ENCODE data around the gene SMU1. TPM values are rescaled to one million over a fixed set of nuclear protein-coding genes. Genes with fewer than 3 reads are reported as not detected.

Gene SMU1
- total RNA-seq, 1 donor from 2014 or later: 24.3 TPM

- TF ChIP-seq CTCF (IDR thresholded peaks at IDR 0.05; ENCODE audit: unreplicated experiment): no peak
- Mint-ChIP-seq H3K27me3 (ENCODE audit: low read depth) (no peaks in the 10 kb centered on the region), H3K4me3 (no peak overlapping the region), H3K36me3 (peaks cover 13% of the 10 kb centered on the region), H3K9me3 (no peaks in the 10 kb centered on the region), H3K27ac (no peak overlapping the region), H3K4me1 (peaks cover 2% of the 10 kb centered on the region)
- DNase-seq (ENCODE audit: low spot score in 2 of 2, unreplicated experiment in 2 of 2): no peak
Measured at GRCh38 chr9:33113799-33114547, 37.5 kb upstream of the SMU1 start.

GRCh38 chr9:33112094-33112493 is 35.6 kb upstream of the SMU1 start:
- no peaks in the 10 kb centered on the region for H3K27me3 Mint-ChIP-seq (ENCODE audit: low read depth)
- H3K9me3 Mint-ChIP-seq: no peaks in the 10 kb centered on the region
- peaks cover 8% of the 10 kb centered on the region for H3K4me1 Mint-ChIP-seq
- peak overlapping the region; percentile 11 for H3K27ac Mint-ChIP-seq
- peaks cover 9% of the 10 kb centered on the region for H3K36me3 Mint-ChIP-seq
- TF ChIP-seq CTCF (IDR thresholded peaks at IDR 0.05; ENCODE audit: unreplicated experiment): no peak
- no peak for DNase-seq (ENCODE audit: low spot score in 2 of 2, unreplicated experiment in 2 of 2)
- H3K4me3 Mint-ChIP-seq: no peak overlapping the region

GRCh38 chr9:33111631-33112030 is 35.2 kb upstream of the SMU1 start:
- DNase-seq (ENCODE audit: low spot score in 2 of 2, unreplicated experiment in 2 of 2): no peak

GRCh38 chr9:33110686-33111085 is 34.2 kb upstream of the SMU1 start:
- no peaks in the 10 kb centered on the region for H3K9me3 Mint-ChIP-seq
- no peak for TF ChIP-seq CTCF (IDR thresholded peaks at IDR 0.05; ENCODE audit: unreplicated experiment)
- no peak for DNase-seq (ENCODE audit: low spot score in 2 of 2, unreplicated experiment in 2 of 2)
- H3K36me3 Mint-ChIP-seq: peaks cover 9% of the 10 kb centered on the region
- no peaks in the 10 kb centered on the region for H3K27me3 Mint-ChIP-seq (ENCODE audit: low read depth)
- no peak overlapping the region for H3K4me3 Mint-ChIP-seq
- no peak overlapping the region for H3K27ac Mint-ChIP-seq
- peaks cover 17% of the 10 kb centered on the region for H3K4me1 Mint-ChIP-seq

More at GRCh38 chr9:33111631-33112030, 35.2 kb upstream of the SMU1 start:
- Mint-ChIP-seq H3K27ac (peak overlapping the region; percentile 11), H3K36me3 (peaks cover 9% of the 10 kb centered on the region), H3K27me3 (ENCODE audit: low read depth) (no peaks in the 10 kb centered on the region), H3K4me3 (no peak overlapping the region), H3K9me3 (no peaks in the 10 kb centered on the region), H3K4me1 (peaks cover 13% of the 10 kb centered on the region)
- no peak for TF ChIP-seq CTCF (IDR thresholded peaks at IDR 0.05; ENCODE audit: unreplicated experiment)

GRCh38 chr9:33109850-33110595 is 33.5 kb upstream of the SMU1 start:
- peak overlapping the region; percentile 14 for H3K27ac Mint-ChIP-seq
- H3K9me3 Mint-ChIP-seq: no peaks in the 10 kb centered on the region
- no peak overlapping the region for H3K4me3 Mint-ChIP-seq
- TF ChIP-seq CTCF (IDR thresholded peaks at IDR 0.05; ENCODE audit: unreplicated experiment): no peak
- DNase-seq (ENCODE audit: low spot score in 2 of 2, unreplicated experiment in 2 of 2): no peak
- peaks cover 9% of the 10 kb centered on the region for H3K36me3 Mint-ChIP-seq
- no peaks in the 10 kb centered on the region for H3K27me3 Mint-ChIP-seq (ENCODE audit: low read depth)
- peaks cover 17% of the 10 kb centered on the region for H3K4me1 Mint-ChIP-seq

Measured in mesothelial cell of epicardium (in vitro differentiated cells).